Body of pancreas (tissue), 4 donors: ENCODE data around the gene ADGRL2. TPM values are rescaled to one million over a fixed set of nuclear protein-coding genes. Genes with fewer than 3 reads are reported as not detected.

Experiments used
- ATAC-seq: fragments of 150-250 bp; one replicate; pipeline ENCODE4 v1.9.1; 2016
- DNase-seq, 4 donors: peaks; one replicate each; pipeline ENCODE4 v3.0.0-alpha.2; 2019
- H3K27ac ChIP-seq, 4 donors: fragments of 200-600 bp; sonication (generic); 1 replicate in 3 of 4; 2 replicates in 1 of 4; pipeline versions ENCODE4 v1.5.1 to v1.6.1; 2016 to 2019; ENCODE audit warnings: mild to moderate bottlenecking in 1 of 4, mixed read lengths in 1 of 4, moderate library complexity in 1 of 4
- H3K27me3 ChIP-seq, 2 donors: fragments of 200-600 bp; sonication (generic); one replicate each; pipeline ENCODE4 v1.6.0; 2016; ENCODE audit warnings: mild to moderate bottlenecking in 1 of 2
- H3K36me3 ChIP-seq, 2 donors: fragments of 200-600 bp; sonication (generic); replicated peaks in 1 of 2; 2 replicates each; pipeline ENCODE4 v1.5.1; 2016; ENCODE audit warnings: low read depth in 2 of 2; ENCODE audit not compliant: insufficient read depth in 1 of 2
- H3K4me1 ChIP-seq: fragments of 200-600 bp; sonication (generic); one replicate; pipeline ENCODE4 v1.6.0; 2016
- H3K4me3 ChIP-seq, 2 donors: fragments of 200-600 bp; sonication (generic); 1 replicate in 1 of 2; 2 replicates in 1 of 2; pipeline ENCODE4 v1.5.1; 2016 to 2019
- H3K9me3 ChIP-seq, 3 donors: fragments of 200-600 bp; sonication (generic); 1 replicate in 2 of 3; 2 replicates in 1 of 3; pipeline ENCODE4 v1.5.1; 2016
- CTCF ChIP-seq, 7 experiments: fragments of 450-650 bp in 4 of 7; fragments of 200-600 bp in 3 of 7; sonication (generic) in 3 of 7; IDR thresholded peaks; one replicate each; pipeline ENCODE4 v1.5.1; 2016 to 2019; ENCODE audit warnings: antibody characterized with exemption in 7 of 7
- POLR2A ChIP-seq, 3 donors: fragments of 450-650 bp; IDR thresholded peaks; one replicate each; pipeline ENCODE4 v1.6.1; 2016; ENCODE audit warnings: antibody characterized with exemption in 3 of 3, mild to moderate bottlenecking in 2 of 3
- WGBS, 2 donors: methylation state at CpG; one replicate each; pipeline ENCODE4 v1.1.5; 2017; 5-methylcytosine and 5-hydroxymethylcytosine counted together
- intact Hi-C: fragments of 100-400 bp; cut with DNase I; formaldehyde crosslinking; loops from one replicate; pipeline ENCODE4 v1.15.1; 2023
- total RNA-seq, 2 donors: library from RNA; depleted of rRNA; stranded (reverse); fragments of >200 nt; gene quantifications; one replicate each; pipeline ENCODE4 v1.1.0, GENCODE V29; 2016

ADGRL2 gene
- total RNA-seq, 2 donors from 2014 or later: 11.5 to 25.7 TPM

- H3K36me3 ChIP-seq: no peaks in the 10 kb centered on the region
- ATAC-seq: no peak
- whole genome bisulfite sequencing, 2 donors: 18 to 20% methylated on average over 1 of the region's 1 CpG
Measured at GRCh38 chr1:82019508-82019907, 218.8 kb downstream of the ADGRL2 start.

DNA sequence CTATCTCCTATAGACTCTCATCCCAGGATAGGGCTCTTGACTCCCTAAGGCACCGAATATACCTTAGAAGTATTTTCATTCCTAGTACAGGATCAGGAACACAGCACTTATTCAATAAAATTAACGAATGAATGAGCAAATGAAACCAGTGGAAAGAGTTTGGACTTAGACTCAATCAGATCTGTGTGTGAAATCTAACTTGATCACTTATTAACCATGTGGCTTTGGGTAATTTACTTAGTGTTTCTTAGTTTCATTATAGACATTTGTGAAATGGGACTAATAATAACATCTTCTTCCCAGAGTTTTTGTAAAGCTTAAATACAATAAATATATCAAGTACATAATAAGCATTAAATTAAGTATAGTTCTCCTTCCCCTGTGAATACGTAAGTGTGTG, 230.1 kb downstream of the ADGRL2 start:
- H3K27ac ChIP-seq: no peak overlapping the region
- no peak for DNase-seq
- H3K9me3 ChIP-seq: no peaks in the 10 kb centered on the region
- ATAC-seq: no peak
- H3K27me3 ChIP-seq: no peaks in the 10 kb centered on the region
- H3K4me3 ChIP-seq: no peak overlapping the region
- intact Hi-C loops: no loop called here
- no peaks in the 10 kb centered on the region for H3K36me3 ChIP-seq
- H3K4me1 ChIP-seq: no peaks in the 10 kb centered on the region
- 72 to 82% methylated on average over 3 of the region's 3 CpGs for WGBS, 2 donors
- TF ChIP-seq POLR2A (IDR thresholded peaks at IDR 0.05) (no peak), CTCF (IDR thresholded peaks at IDR 0.05) (no peak)

More at GRCh38 chr1:82019508-82019907, 218.8 kb downstream of the ADGRL2 start:
- intact Hi-C loops: no loop called here
- Histone ChIP-seq H3K4me3 (no peak overlapping the region), H3K4me1 (no peaks in the 10 kb centered on the region), H3K27me3 (no peaks in the 10 kb centered on the region), H3K9me3 (no peaks in the 10 kb centered on the region), H3K27ac (no peak overlapping the region)
- TF ChIP-seq CTCF (IDR thresholded peaks at IDR 0.05) (no peak), POLR2A (IDR thresholded peaks at IDR 0.05) (no peak)
- DNase-seq: no peak

DNA sequence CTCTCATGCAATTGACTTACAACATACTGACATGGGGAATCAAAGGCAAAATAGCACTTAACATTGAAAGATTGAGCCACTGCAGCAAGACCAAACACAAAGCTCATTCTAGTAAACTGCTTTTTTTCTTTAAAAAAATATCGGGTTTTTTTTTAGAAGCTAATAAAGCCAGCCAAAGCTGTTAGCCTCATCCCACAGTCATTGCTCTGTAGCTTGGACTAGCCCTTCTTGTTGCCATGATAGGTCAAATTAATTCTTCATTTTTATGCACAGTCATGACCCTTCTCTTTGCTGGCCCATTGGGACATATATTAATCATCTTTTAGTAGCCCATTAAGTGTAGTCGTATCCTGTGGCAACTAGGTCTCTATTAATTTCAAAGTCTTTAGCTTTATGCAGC, 231.3 kb downstream of the ADGRL2 start:
- Histone ChIP-seq H3K36me3 (no peaks in the 10 kb centered on the region), H3K27ac (no peak overlapping the region), H3K4me1 (no peaks in the 10 kb centered on the region), H3K4me3 (no peak overlapping the region), H3K27me3 (no peaks in the 10 kb centered on the region), H3K9me3 (no peaks in the 10 kb centered on the region)
- intact Hi-C loops: no loop called here
- no peak for TF ChIP-seq POLR2A (IDR thresholded peaks at IDR 0.05)
- TF ChIP-seq CTCF (IDR thresholded peaks at IDR 0.05): no peak
- DNase-seq (no peak), ATAC-seq (no peak)
- 75 to 83% methylated on average over 2 of the region's 2 CpGs for WGBS, 2 donors

GRCh38 chr1:82034812-82035211, 234.1 kb downstream of the ADGRL2 start:
- no peak for ATAC-seq
- H3K27ac ChIP-seq: no peak overlapping the region
- no peaks in the 10 kb centered on the region for H3K27me3 ChIP-seq
- intact Hi-C loops: no loop called here
- WGBS, 2 donors: 74 to 76% methylated on average over 3 of the region's 3 CpGs
- no peak overlapping the region for H3K4me3 ChIP-seq
- H3K4me1 ChIP-seq: no peaks in the 10 kb centered on the region
- no peaks in the 10 kb centered on the region for H3K9me3 ChIP-seq
- no peak for TF ChIP-seq POLR2A (IDR thresholded peaks at IDR 0.05)
- TF ChIP-seq CTCF (IDR thresholded peaks at IDR 0.05): no peak
- H3K36me3 ChIP-seq: no peaks in the 10 kb centered on the region
- DNase-seq: no peak
